Stimulated activated naive CD8-positive, alpha-beta T cell treated with anti-CD3 and anti-CD28 coated beads, Interleukin-15, Interleukin-2, amounts not matched to agents 100 U/mL and 50 U/mL, for 24 hours (primary cell): ENCODE results near the gene NFKBIB.
"Not testable (repeated sequence)": the region's sequence is repeated elsewhere in the genome, so short reads cannot be mapped to it uniquely, and the experiment has no call there.

ENCODE experiments used
- ATAC-seq: fragments of 150-1000 bp; cut with Tn5 transposase; one replicate; pipeline ENCODE4 v1.10.0; 2021
- DNase-seq: peaks from one replicate; pipeline ENCODE4 v3.0.0; 2021

NFKBIB gene

GRCh38 chr19:38899447-38900201 is at the start of gene NFKBIB, which contains the start of gene SIRT2:
Gene NFKBIB, plus strand, starts transcription at chr19:38899969. Its CDS starts 64 bp downstream, at chr19:38900033.
Gene SIRT2, minus strand, starts transcription at chr19:38899618. Its CDS starts 97 bp downstream, at chr19:38899521.
- DNase-seq (peak; percentile 97), ATAC-seq (peak; percentile 97)

DNA sequence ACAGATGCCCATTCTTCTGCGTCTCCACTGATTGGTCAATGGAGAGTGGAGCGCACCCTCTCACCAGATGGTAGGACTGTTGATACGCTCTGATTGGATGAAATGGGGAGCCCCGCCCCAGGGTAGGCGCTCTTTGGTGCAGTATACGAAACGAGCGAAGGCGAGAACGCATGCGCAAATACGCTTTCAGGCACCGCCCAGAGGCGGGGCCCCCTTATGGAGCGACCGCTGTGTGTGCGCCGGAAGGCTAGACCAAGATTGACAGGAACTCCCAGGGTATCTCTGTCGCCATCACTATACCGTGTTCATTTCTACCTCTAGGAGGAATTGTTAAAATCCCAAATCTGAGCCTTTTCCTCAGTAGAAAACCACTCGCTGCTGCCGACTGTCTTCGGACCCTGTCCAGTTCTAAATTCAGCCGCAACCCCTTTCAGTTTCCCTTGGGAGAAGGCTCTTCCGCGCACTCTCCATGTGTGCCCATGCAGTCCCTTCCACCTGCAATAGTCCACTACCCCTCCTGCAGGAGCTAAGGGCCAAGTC is 49.3 kb upstream of the NFKBIB start:
- ATAC-seq (peak; percentile 85), DNase-seq (peak; percentile 96)

DNA sequence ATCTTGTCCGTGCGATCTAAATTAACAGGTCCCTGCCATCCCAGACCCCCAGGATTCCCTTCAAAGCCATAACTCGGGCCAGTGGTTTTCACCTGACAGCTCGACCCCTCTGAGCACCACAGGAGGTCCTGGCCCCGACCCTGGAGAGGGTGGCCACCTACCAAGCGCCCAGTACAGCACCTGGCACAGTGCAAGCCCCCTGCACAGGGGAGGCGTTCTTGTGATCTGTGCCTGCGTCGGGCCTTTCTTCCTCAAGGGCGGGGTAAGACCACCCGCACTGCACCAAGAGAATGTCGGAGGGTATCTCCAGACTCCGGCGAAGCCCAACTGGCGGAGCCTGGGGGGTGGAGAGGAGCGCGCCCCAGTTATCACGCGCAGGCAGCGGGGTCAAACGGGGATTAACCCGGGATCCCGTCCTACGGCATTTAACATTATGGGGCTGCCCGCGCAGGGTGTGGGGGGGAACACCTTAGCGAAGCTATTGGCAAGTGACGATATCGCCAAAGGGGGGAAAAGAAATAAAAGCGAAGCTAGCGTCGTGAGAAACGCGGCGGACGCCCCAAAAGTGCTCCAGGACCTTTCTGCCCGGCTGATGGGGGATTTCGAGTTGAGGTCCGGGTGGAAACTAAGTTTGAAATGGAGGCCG is 48.7 kb upstream of the NFKBIB start:
- DNase-seq (peak; percentile 64), ATAC-seq (no peak)

GRCh38 chr19:38851622-38852230 is 48.0 kb upstream of the NFKBIB start:
- ATAC-seq = peak; percentile 7
- DNase-seq = peak; percentile 96

- no peak for ATAC-seq
These were observed 47.3 kb upstream of the NFKBIB start for GRCh38 chr19:38852231-38853044.

GRCh38 chr19:38853214-38853613 is 46.6 kb upstream of the NFKBIB start:
- ATAC-seq = no peak
- DNase-seq = no peak

More at GRCh38 chr19:38852231-38853044, 47.3 kb upstream of the NFKBIB start:
- peak; percentile 74 for DNase-seq

DNA sequence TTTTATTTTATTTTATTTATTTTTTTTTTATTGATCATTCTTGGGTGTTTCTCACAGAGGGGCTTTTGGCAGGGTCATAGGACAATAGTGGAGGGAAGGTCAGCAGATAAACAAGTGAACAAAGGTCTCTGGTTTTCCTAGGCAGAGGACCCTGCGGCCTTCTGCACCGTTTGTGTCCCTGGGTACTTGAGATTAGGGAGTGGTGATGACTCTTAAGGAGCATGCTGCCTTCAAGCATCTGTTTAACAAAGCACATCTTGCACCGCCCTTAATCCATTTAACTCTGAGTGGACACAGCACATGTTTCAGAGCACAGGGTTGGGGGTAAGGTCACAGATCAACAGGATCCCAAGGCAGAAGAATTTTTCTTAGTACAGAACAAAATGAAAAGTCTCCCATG is 44.8 kb upstream of the NFKBIB start:
- not testable (repeated sequence) for ATAC-seq

DNA sequence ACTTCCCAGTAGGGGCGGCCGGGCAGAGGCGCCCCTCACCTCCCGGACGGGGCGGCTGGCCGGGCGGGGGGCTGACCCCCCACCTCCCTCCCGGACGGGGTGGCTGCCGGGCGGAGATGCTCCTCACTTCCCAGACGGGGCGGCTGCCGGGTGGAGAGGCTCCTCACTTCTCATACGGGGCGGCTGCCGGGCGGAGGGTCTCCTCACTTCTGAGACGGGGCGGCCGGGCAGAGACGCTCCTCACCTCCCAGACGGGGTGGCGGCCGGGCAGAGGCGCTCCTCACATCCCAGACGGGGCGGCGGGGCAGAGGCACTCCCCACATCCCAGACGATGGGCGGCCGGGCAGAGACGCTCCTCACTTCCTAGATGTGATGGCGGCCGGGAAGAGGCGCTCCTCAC is 44.0 kb upstream of the NFKBIB start:
- not testable (repeated sequence) for DNase-seq, ATAC-seq

More for the DNA sequence above, 44.8 kb upstream of the NFKBIB start:
- not testable (repeated sequence) for DNase-seq

- no peak for ATAC-seq
- DNase-seq = no peak
These were observed 43.0 kb upstream of the NFKBIB start for GRCh38 chr19:38856813-38857212.

DNA sequence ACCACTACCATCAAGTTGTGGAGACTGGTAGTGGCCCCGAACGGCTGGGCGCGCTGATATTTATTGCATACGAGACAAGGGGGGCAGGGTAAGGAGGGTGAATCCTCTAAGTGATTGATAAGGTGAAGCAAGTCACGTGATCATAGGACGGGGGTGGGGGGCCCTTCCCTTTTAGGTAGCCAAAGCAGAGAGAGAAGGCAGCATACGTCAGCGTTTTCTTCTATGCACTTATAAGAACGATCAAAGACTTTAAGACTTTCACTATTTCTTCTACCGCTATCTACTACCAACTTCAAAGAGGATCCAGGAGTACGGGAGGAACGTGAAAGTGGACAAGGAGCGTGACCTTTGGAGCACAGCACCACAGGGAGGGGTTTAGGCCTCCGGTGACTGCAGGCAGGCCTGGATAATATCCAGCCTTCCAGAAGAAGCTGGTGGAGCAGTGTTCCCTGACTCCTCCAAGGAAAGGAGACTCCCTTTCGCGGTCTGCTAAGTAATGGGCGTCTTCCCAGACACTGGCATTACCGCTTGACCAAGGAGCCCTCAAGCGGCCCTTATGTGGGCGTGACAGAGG is 40.1 kb upstream of the NFKBIB start:
- not testable (repeated sequence) for ATAC-seq, DNase-seq

DNA sequence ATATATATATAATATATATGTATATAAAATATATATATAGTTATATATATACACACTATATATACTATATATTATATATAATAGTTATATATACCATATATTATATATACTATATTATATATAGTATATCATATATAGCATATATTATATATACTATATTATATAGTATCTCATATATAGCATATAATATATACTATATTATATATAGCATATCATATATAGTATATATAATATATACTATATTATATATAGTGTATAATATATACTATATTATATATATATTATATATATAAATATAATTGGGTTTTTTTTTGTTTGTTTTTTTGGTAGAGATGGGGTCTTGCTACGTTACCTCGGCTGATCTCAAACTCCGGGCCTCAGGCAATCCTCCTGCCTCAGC is 38.4 kb upstream of the NFKBIB start:
- DNase-seq = no peak
- ATAC-seq = no peak

GRCh38 chr19:38862321-38863059 is 37.3 kb upstream of the NFKBIB start:
- no peak for DNase-seq
- no peak for ATAC-seq

- no peak for DNase-seq
- ATAC-seq = no peak
These were observed 32.5 kb upstream of the NFKBIB start for GRCh38 chr19:38867171-38867780.

- ATAC-seq = no peak
- DNase-seq = no peak
These were observed 31.2 kb upstream of the NFKBIB start for GRCh38 chr19:38868551-38868950.

DNA sequence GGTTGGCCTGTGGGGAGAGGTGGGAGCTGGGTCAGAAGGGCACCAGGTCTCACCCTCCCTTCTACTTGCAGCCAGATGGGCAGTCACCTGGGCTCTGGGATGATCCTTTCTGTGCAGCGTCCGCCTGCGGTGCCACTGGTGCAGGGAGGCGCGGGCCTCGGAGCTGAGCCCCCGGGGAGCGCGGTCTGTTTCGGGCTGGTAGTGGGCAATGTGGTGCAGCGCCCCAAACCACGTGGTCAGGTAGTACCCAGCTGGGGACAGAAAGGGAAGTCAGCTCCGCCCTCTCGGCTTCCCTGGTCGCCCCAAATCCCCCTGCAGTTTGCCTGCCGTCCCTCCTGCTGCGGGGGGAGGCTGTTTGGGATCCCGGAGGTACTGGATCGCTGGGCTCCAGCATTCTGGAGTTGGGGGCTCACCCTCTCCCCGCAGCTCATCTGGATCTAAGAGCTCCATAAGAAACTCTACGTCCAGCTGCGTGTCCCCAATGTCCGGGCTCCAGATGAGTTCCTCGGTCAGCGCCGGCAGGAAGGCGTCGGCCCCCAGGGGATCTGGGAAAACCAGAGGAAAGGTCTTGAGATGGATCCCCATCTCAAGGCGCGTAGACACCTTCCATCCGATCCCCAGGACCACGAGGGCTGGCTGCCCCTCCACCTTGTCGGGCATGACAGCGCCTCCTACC is 30.5 kb upstream of the NFKBIB start:
- DNase-seq = peak; percentile 64
- ATAC-seq = peak; percentile 14

DNA sequence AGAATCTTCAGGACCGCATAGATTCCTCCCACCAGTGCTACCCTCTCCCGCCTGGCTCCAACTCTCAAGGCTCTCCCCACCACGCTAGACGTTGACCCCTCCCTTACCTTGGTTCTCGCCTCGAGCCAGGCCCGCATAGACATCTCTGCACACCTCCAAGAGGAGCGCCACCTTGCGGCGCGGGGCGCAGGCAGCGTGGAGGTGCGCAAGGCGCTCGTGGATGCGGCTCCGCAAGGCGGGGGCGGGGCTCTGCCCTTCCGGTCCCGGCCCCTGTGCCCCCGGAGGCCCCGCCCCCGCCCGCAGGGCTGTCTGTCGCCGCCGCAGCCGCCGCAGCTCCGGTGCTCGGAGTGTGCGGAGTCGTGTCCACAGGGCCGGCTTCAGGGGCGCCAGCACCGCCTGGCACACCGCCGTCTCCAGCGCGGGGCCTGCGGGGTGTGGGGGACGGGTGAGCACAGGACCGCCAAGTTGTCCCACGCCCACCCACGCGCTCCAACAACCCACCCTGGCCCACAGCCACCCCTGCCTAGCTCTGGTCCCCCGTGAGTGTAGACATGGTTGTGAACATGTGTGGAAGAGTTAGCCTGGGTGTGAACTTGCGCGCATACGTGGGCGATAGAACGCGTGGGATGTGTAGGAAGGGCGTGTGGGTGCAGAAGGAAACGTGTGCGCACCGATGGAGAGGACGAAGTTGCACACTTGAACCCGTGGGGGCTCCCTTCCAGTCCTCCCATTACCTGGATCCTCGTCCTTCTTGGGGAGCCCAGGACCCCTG is 29.7 kb upstream of the NFKBIB start:
- peak; percentile 96 for DNase-seq

DNA sequence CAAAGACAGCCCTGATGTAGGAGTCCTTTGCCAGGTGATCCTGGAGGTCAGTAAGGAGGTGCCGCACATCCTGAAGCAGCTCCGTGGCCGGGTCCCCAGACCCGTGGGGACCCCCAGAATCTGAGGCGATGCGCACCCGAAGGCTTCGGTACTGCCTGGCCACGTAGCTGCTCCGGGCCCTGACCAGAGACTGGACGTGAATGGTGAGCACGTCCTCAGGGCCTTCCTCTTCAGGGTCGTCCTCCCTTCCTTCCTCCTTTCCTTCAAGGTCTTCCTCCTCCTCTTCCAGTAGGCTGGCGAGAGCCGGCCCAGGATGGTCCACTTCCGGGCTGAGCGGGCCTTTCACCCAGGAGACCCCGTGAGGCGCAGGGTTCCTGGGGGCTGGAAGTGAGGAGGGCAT is 29.2 kb upstream of the NFKBIB start:
- no peak for ATAC-seq
- DNase-seq = no peak

More for the DNA sequence above, 29.7 kb upstream of the NFKBIB start:
- peak; percentile 91 for ATAC-seq

DNA sequence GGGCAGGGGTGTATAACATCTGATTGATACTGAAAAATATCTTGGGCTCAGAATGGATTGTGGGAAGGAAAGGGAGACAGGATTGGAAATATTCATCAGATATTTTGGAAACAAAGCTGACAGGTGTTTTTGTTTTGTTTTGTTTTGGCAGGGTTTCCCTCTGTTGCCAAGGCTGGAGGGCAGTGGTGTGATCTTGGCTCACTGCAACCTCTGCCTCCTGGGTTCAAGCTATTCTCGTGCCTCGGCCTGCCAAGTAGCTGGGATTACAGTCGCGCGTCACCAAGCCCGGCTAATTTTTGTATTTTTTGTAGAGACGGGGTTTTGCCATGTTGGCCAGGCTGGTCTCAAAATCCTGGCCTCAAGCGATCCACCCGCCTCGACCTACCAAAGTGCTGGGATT is 26.4 kb upstream of the NFKBIB start:
- ATAC-seq, DNase-seq: not testable (repeated sequence)
